Measurements from ENCODE around the gene EXOC4. TPM values are rescaled to one million over a fixed set of nuclear protein-coding genes. Genes with fewer than 3 reads are reported as not detected.
"Not testable (repeated sequence)": the region's sequence is repeated elsewhere in the genome, so short reads cannot be mapped to it uniquely, and the experiment has no call there.

EXOC4 gene
- total RNA-seq, 4 donors from 2014 or later = 30.7 to 62.4 (median 40.4) TPM

DNA sequence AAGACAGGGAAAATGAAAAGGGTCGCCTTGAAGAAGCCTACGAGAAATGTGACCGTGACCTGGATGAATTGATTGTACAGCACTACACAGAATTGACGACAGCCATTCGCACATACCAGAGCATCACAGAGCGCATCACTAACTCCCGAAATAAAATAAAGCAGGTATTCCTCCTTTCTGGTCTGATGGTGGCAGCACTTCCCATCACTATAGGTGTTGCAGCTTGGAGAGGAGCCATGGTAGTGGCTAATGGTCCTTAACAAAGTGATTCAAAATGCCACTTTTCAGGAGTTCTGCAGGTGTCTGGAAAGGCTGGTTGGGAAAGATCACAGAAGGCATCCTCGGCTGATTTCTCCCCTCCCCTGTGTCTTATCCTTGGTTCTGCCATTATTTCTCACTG is 22.1 kb downstream of the EXOC4 start:
- intact Hi-C loops (cut with DNase I) = no loop called here
- no peaks in the 10 kb centered on the region for H3K9me3 ChIP-seq
- DNase-seq = no peak
- peaks cover 5 to 51% (median 11%) of the 10 kb centered on the region in 3 donors for H3K36me3 ChIP-seq
- no peak overlapping the region for H3K27ac ChIP-seq
- H3K4me3 ChIP-seq = no peak overlapping the region
- peaks cover 0 to 9% (median 0%) of the 10 kb centered on the region in 3 donors for H3K4me1 ChIP-seq
- H3K27me3 ChIP-seq = no peaks in the 10 kb centered on the region
- WGBS, 2 donors = 88 to 95% methylated on average over 8 of the region's 8 CpGs
- no peak for TF ChIP-seq POLR2A (IDR thresholded peaks at IDR 0.05)
- TF ChIP-seq, protein P1, sequence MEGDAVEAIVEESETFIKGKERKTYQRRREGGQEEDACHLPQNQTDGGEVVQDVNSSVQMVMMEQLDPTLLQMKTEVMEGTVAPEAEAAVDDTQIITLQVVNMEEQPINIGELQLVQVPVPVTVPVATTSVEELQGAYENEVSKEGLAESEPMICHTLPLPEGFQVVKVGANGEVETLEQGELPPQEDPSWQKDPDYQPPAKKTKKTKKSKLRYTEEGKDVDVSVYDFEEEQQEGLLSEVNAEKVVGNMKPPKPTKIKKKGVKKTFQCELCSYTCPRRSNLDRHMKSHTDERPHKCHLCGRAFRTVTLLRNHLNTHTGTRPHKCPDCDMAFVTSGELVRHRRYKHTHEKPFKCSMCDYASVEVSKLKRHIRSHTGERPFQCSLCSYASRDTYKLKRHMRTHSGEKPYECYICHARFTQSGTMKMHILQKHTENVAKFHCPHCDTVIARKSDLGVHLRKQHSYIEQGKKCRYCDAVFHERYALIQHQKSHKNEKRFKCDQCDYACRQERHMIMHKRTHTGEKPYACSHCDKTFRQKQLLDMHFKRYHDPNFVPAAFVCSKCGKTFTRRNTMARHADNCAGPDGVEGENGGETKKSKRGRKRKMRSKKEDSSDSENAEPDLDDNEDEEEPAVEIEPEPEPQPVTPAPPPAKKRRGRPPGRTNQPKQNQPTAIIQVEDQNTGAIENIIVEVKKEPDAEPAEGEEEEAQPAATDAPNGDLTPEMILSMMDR (IDR thresholded peaks at IDR 0.05) = no peak

DNA sequence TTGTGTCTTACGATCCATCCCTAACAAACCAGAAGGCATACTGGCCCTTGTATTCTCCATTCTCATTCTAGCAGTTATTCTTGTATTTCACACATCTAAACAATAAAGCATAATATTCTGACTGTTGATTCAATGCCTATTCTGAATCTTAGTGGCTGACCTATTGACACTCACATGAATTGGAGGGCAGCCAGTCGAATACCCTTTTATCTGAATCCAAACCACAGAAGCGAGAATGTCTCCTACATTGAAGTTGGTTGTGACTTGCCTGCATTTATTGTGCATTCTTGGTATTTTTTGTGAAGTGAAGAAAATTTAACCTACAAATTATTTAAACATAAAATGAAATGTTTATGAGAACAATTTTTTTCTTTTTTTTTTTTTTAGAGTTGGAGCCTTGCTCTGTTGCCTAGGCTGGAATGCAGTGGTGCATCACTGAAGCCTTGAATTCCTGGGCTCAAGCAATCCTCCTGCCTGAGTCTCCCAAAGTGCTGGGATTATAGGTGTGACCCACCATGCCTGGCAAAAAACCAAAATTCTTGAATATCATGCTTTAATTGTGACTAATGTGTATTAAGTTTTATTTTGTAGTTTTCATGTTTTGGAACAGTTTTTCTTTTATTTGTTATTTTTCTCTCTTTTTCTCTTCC is 22.7 kb downstream of the EXOC4 start:
- DNase-seq = no peak
- 45 to 61% methylated on average over 3 of the region's 3 CpGs for WGBS, 2 donors
- intact Hi-C loops (cut with DNase I) = no loop called here
- no peaks in the 10 kb centered on the region for H3K9me3 ChIP-seq
- no peak overlapping the region for H3K27ac ChIP-seq
- H3K36me3 ChIP-seq = peaks cover 5 to 56% (median 11%) of the 10 kb centered on the region in 3 donors
- no peak overlapping the region for H3K4me3 ChIP-seq
- TF ChIP-seq, protein P1 (IDR thresholded peaks at IDR 0.05) = no peak
- TF ChIP-seq POLR2A (IDR thresholded peaks at IDR 0.05) = no peak
- H3K4me1 ChIP-seq = peaks cover 0 to 9% (median 0%) of the 10 kb centered on the region in 3 donors
- no peaks in the 10 kb centered on the region for H3K27me3 ChIP-seq

DNA sequence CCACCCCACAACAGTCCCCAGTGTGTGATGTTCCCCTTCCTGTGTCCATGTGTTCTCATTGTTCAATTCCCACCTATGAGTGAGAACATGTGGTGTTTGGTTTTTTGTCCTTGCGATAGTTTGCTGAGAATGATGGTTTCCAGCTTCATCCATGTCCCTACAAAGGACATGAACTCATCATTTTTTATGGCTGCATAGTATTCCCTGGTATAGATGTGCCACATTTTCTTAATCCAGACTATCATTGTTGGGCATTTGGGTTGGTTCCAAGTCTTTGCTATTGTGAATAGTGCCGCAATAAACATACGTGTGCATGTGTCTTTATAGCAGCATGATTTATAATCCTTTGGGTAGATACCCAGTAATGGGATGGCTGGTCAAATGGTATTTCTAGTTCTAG is 26.1 kb downstream of the EXOC4 start:
- H3K27me3 ChIP-seq; DNase-seq; H3K4me3 ChIP-seq; H3K27ac ChIP-seq; H3K4me1 ChIP-seq; H3K9me3 ChIP-seq; intact Hi-C loops (cut with DNase I): not testable (repeated sequence)
- H3K36me3 ChIP-seq = peaks cover 5 to 77% (median 11%) of the 10 kb centered on the region in 3 donors
- WGBS, 2 donors = 86 to 100% methylated on average over 2 to 3 of the region's 3 CpGs

DNA sequence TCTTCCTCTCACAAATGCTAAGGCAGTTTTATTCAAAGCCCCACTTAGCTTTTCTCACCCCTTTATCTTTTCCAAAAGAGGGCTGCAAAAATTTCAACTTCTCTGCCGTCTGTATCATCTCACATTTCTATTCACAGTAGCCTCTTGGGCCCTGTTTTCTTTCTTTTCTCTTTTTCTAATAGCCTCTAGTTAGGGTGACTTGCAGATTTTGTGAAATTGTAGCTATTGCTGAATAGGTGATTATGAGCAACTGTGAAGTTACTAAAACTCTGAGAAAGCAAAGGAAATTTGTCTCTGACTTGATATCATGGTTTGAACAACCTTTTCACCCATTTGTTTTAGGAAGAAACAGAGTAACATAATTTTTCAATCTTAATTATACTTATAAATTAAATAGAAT is 29.2 kb downstream of the EXOC4 start:
- TF ChIP-seq, protein P1 (IDR thresholded peaks at IDR 0.05) = no peak
- no peak for TF ChIP-seq POLR2A (IDR thresholded peaks at IDR 0.05)
- 89 to 93% methylated on average over 1 of the region's 1 CpG for WGBS, 2 donors
- H3K27me3 ChIP-seq = no peaks in the 10 kb centered on the region
- H3K27ac ChIP-seq = no peak overlapping the region
- H3K9me3 ChIP-seq = no peaks in the 10 kb centered on the region
- no peak for DNase-seq
- H3K4me3 ChIP-seq = no peak overlapping the region
- no peaks in the 10 kb centered on the region for H3K4me1 ChIP-seq
- intact Hi-C loops (cut with DNase I) = no loop called here
- peaks cover 0 to 53% (median 11%) of the 10 kb centered on the region in 3 donors for H3K36me3 ChIP-seq

DNA sequence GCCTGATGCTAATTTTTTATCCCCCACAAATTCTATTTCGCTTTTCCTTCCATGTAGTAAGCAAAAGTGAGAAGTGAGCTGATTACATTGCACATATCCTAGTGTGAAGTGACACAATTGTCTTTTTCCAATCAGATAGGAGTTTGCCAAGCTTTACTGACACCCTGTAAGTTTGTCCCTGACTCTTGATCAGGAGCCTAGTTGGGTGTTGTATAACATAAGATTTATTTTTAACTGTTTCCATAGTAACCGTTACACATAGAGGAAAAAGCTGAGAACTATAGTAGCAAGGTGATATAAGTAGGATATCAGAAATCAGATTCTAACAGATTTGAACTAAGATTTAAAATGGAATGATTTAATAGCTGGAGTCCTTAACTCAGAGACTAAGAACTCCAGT is 31.2 kb downstream of the EXOC4 start:
- no peak for DNase-seq
- WGBS, 2 donors = 87 to 94% methylated on average over 2 of the region's 2 CpGs
- H3K36me3 ChIP-seq = peaks cover 0 to 42% (median 5%) of the 10 kb centered on the region in 3 donors
- intact Hi-C loops (cut with DNase I) = no loop called here
- no peaks in the 10 kb centered on the region for H3K4me1 ChIP-seq
- no peak overlapping the region for H3K4me3 ChIP-seq
- no peaks in the 10 kb centered on the region for H3K27me3 ChIP-seq
- H3K9me3 ChIP-seq = no peaks in the 10 kb centered on the region
- TF ChIP-seq, protein P1 (IDR thresholded peaks at IDR 0.05) = no peak
- no peak for TF ChIP-seq POLR2A (IDR thresholded peaks at IDR 0.05)
- H3K27ac ChIP-seq = no peak overlapping the region
